EH (cell line): Measurements from ENCODE around the gene TMEM135.
A peak's percentile ranks its signal among the peaks of the same experiment; 100 is the strongest.

ENCODE experiments used
- DNase-seq: peaks from one replicate; pipeline ENCODE4 v3.0.0-alpha.2; 2015; ENCODE audit warnings: low read depth

Gene TMEM135

GRCh38 chr11:87353771-87354345, 316.1 kb downstream of the TMEM135 start:
- peak; percentile 4 for DNase-seq

- DNase-seq = no peak
Observed at GRCh38 chr11:87355596-87355995, 317.9 kb downstream of the TMEM135 start.

DNA sequence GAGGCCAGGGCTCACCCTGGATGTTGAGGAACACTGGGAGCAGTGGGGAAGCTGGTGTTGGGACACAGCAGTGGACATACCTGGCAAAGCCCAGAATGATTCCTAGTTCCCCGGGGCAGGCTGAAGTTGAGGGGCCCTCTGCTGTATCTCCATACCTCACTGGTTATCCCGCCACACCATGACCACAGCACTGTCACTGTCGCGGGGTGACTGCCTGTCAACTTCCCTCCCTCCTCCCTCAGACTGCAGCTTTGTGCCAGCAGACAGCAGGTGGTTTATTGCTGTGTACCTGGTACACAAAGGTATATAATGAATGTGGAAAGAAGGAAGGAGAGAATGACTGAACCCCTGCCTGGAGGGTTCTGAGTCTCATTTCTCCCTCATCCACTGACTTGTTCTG, 318.7 kb downstream of the TMEM135 start:
- no peak for DNase-seq

GRCh38 chr11:87358461-87358860, 320.7 kb downstream of the TMEM135 start:
- no peak for DNase-seq

DNA sequence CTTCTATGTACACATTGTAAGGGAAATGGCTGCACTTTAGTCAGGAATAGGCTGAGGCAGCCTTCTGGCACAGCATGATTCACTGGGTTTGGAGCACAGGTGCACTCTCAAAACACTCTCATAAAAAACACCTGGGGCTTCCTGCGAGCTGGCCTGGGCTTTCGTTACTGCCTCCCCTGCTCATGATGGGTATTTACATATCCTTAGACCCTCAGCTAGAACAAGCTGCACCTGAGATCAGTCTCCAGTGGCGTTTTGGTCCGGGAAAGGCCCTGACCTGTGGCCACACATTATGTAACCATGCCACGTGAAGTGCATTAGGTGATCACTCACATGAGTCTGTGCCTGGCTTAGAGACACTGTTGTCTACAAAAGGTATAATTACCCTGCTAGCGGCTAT, 321.7 kb downstream of the TMEM135 start:
- no peak for DNase-seq

GRCh38 chr11:87361891-87362290, 324.2 kb downstream of the TMEM135 start:
- no peak for DNase-seq

DNA sequence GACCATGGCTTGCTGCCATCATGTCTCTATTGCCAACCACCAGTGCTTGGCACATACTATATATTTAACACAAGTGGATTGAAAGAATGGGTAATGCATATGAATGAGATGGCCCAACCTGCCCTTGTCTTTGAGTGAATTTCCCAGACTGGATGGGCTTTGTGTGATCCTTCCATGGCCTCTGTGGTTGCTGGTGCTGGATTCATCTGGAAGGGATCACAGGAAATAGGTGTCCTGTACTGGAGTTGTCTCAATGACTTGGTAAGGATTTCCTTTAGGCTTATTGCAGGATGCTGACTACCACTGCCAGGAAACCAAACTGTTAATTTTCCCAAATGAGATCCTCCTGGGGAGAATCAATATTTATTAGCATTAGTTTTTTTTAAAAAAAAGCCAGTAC, 328.6 kb downstream of the TMEM135 start:
- no peak for DNase-seq

- no peak for DNase-seq
Observed at GRCh38 chr11:87366763-87367405, 329.1 kb downstream of the TMEM135 start.

DNA sequence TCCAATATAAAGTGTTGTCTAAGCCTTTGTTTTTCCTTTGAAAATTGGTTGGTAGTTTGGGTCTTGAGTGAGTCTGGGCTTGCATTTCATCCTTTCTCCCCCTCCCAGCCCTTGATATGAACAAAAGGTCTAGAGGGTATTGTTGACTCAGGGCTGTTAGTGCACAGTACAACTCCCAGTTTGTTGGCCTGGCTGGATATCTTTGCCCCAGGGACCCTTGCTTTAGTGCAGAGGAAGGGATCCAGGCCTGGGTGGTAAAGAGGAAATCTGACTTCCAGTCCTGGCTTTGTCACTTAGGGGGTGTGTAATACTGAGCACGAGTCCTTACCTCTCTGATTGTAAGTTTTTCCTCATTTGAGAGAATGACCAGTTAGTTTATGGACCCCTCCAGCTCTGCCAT, 330.4 kb downstream of the TMEM135 start:
- DNase-seq = no peak

DNA sequence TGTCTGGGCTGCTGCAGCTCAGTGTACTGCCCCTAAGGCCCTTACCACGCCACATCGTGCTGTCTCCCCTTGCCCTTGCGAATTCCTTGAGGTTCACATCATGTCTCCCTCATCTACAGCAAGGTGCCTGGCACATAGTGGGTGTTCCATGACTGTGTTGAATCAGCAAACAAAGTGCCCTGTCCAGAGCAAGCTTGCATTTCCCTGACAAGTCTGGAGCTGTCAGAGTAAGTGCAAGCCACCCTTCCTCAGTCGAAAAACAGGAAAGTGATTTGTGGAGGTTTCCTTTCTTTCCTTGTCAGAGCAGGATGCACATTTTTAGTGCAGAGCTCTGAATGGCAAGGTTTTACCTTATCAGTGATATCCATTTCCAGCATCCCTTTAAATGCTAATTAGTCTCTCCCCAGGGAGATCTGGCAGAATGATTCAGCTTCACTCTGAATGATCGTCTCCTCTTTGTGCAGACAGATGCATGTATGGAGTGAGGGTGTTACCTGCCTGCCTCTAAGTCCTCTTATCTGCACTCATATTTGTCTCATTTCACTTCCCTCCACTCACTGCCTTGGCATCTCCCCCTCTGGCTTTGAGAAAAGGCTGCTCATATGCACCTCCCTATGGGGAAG, 331.2 kb downstream of the TMEM135 start:
- no peak for DNase-seq

GRCh38 chr11:87369888-87370287, 332.2 kb downstream of the TMEM135 start:
- no peak for DNase-seq

- DNase-seq = no peak
Observed at GRCh38 chr11:87372065-87372464, 334.3 kb downstream of the TMEM135 start.
